DMS53 (cell line): ENCODE measurements around the gene RBM45.

Experiments
- DNase-seq: peaks from one replicate; lab custom pipeline; 2025; lab: John Stamatoyannopoulos, UW

Gene RBM45

DNA sequence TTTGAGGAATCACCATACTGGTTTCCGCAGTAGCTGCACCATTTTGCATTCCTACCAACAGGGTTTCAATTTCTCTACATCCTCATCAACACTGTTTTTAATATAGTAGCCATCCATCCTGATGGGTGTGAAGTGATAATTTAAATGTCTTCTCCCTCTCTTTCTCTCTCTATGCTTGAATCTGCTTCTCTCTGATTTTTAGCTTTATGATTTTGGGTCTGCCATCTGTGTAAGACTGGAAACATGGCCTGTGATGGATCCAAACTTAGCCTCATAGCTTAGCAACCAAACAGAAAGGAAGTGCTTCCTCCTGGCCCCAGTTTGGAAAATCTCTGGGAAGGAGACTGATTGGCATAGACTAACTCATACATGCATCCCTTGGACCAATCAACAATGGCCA is 48.4 kb downstream of the RBM45 start:
- no peak for DNase-seq

DNA sequence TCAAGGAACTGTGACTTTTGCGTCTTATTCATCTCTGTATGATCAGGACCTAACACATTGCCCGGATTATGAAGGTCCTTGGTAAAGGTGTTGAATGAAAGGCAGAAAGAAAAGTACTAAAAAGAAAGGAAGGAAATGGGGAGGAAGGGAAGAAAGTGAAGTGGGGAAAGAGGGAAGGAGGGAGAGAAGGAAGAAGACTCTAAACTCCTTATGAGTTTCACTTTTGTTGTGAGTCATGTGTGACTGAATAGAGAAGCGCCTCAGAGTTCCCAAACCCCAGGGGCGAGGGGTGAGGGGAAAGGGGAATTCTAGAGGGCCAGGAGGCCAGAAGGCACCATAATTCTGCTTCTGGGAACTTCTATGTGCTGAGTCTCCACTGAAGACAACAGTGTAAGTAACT is 51.2 kb downstream of the RBM45 start:
- no peak for DNase-seq

DNA sequence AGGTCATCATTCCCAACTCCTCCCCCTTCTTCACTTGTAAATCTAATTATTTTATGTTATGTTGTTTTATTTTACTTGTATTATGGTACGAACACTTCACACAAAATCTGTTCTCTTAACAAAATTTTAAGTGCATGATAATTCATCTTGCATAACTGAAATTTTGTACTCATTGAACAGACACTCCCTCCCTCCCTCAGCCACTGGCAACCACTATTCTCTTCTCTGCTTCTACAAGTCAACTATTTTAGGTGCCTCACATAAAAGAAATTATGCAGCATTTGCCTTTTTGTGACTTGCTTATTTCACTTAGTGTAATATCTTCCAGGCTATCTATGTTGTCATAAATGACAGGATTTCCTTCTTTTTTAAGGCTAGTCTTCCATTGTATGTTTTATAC is 51.7 kb downstream of the RBM45 start:
- DNase-seq, result no peak

DNA sequence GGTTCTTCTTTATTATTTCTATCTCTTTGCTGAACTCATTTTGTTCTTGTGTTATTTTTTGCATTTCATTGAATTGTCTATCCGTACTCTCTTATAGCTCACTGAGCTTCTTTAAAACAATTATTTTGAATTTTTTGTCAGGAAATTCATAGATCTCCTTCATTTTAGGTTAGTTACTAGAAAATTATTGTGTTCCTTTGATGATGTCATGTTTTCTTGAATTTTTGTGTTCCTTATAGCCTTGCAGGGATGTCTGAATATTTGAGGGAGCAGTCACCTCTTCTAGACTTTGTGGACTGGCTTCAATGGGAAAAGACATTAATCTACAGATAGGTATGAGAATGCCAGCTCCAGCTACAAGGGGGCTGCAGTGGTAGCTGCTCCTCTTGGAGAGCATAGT is 61.4 kb downstream of the RBM45 start:
- no peak for DNase-seq

DNA sequence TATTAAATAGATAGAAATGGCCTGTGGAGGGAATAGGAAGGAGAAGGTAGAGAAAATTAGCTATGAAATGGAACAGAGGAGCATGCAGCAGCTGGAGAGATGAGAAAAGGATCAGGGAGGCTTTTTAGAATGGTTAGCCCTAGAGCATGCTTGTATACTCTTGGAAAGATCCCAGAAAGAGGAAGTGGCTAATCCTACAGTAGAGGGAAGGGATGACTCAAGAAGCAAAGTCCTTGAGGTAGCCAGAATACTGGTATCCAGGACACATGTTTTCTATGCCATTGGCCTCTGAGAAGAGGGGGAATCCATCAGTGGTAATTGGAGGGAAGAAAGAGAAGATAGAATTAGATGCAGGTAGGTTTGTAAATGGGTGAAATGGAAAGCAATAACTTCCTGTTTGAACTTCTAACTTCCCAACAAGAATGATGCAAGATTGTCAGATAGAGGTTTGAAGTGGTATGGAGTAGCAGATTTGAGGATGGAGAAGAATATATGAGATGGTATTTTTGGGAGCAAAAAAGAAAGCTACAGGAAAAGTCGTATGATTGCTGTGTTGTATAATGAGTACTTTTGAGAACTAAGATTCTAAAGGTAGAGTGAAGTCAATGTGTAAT is 64.9 kb downstream of the RBM45 start:
- peak; percentile 45 for DNase-seq
